UCSD-AML1 (cell line): ENCODE measurements around the gene DIAPH2.
A peak's percentile ranks its signal among the peaks of the same experiment; 100 is the strongest.
"Not testable (repeated sequence)": the region's sequence is repeated elsewhere in the genome, so short reads cannot be mapped to it uniquely, and the experiment has no call there.

Experiments used
- DNase-seq: peaks from one replicate; lab custom pipeline; 2025; ENCODE audit not compliant: unreplicated experiment; lab: John Stamatoyannopoulos, UW

Gene DIAPH2

DNA sequence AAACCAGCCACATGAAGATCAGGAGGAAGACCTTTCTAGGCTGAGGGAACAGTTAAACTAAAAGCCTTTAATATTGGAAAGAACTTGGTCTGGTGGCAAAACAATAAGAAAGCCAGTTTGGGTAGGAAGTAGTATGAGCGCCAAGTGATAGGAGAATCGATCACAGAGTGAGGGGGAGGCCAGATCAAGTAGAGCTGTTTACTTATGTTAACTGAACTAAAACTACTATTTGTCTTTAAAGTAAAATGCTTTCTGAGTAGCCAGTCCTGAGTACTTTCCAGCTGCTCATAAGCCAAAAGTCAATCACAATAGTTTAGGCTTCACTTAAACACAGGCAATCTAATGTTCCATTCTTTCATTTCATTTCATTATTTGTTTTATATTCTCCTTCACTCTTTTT is 136.3 kb downstream of the DIAPH2 start:
- no peak for DNase-seq

DNA sequence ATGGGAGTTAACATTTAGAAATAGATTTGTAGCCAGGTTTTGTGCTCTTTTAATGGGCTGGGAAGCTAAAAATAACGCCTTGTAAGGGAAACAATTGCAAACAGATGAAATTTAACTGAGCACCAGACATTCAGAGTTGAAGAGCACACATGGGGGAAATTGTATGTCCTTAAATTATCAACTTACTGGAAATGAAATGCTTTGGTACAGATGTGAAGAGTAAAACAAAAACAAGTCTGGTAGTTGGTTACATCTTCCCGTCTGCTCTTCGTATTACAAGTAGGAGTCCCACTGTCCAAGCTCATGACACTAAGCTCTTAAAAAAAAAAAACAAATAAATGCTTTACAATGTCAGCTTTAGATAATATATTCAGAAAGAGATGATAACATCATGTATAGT is 139.5 kb downstream of the DIAPH2 start:
- DNase-seq: no peak

DNA sequence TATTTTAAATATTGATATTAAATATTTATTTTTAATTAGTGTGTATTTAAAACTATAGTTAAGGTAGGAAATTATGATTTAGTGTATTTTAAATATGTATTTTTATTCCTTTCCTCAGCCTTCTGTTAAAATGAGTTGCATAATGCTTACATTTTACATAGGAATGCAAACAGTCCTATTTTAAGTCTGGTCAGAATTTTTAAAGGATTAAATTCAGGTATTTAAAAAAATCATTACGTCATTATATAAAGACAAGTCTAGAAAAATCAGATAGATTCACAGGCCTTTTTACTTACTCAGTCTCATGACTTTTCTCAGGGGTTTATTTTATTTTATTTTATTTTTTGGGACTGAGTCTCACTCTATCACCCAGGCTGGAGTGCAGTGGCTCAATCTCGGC is 148.7 kb downstream of the DIAPH2 start:
- no peak for DNase-seq

DNA sequence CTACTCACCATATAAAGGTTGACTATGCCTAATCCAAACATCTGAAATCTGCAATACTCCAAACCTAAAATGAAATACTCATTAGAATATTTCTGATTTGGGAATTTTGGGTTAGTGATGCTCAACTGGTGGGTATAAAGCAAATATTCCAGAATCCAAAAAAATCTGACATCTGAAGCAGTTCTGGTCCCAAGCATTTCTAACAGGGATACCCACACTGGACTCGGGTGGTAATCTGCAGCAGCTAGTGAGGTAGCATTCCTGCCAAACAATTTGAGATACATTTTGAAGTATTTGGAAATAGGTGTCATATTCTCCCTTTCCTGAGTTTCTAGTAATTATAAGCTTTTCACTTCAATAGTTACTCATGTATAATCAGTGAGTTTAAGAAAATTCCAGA is 149.5 kb downstream of the DIAPH2 start:
- DNase-seq: no peak

DNA sequence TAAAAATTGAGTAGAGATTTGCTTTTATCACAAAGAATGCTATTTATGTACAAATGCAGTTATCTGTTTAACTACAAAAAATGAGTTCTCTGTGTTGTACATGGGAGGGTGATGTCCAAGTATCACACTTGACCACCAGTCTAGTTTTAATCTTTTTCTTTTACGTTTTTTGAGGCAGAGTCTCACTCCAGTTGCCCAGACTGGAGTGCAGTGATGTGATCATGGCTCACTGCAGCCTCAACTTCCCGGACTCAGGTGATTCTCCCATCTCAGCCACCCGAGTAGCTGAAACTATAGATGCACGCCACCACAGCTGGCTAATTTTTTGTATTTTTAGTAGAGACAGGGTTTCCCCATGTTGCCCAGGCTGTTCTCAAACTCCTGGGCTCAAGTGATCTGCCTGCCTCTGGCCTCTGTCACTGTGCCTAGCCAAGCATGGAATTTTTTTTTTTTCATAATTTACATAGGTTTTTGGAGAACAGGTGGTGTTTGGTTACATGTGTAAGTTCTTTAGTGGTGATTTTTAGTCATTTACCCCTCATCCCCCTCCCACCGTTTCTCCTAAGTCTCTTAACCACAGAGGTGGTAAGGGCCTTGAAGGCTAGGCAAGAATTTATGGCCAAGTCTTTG is 151.1 kb downstream of the DIAPH2 start:
- DNase-seq: no peak

DNA sequence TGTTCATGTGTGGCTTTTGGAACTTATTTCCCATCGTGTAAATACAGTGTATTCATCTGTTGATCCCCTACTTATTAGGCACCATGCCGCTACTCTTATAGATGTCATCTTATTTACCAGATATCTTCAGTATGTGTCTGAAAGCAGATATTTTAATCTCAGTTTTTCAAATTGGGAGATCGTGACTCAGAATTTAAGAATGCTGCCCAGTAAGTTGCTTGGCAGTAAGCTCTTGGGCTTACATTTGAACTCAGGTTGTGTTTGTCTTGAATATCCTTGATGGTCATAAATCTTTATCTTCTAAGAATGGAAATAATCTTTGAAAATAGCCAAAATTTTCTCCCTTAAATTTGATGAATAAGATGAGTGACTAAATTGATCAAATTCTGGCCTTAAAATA is 153.2 kb downstream of the DIAPH2 start:
- no peak for DNase-seq

DNA sequence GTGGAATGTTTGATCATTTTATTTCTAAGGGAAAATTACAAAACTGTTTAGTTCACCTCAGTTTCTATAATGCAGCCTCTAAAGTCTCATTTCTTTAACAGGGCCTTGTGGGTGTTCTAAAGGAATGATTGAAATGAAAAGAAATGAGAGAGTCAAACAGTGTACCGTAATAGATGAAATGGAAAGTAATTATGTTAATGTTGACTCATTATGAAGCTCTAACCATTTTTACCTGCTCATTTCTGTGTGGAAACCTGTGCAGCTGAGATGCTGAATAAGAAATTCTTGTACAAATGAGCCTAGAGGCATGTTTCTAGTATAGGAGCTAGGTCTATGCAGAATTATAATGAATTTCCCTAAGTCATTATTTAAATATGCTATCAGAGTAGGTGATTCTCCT is 153.9 kb downstream of the DIAPH2 start:
- no peak for DNase-seq

DNA sequence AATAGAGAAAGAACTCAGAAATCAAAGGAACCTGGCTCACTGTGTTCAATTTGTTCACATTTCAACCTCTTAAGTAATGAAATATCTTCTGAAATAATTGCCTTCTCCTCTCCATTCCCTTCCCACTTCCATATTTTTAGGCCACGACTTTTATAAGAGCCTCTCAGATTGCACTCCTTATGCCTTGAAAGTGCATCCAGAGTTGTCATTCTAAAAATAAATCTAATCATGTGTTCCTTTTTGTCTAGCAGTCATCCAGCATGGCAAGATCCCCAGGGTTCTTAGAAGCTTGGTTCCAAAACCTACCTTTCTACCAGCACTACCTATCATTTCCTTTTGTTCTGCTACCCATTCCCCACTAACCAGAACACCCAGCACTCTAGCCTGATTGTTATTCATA is 156.7 kb downstream of the DIAPH2 start:
- no peak for DNase-seq

DNA sequence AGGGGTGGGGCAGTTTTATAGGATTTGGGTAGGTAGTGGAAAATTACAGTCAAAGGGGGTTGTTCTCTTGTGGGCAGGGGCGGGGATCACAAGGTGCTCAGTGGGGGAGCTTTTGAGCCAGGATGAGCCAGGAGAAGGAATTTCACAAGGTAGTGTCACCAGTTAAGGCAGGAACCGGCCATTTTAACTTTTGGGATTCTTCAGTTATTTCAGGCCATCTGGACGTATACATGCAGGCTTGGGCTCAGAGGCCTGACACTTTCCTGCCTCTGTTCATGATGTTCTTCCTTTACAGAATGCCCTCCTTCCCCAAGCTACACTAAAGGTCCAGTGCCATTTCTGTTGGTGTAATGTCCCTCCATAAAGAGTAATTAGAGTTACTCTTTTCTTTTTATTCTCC is 157.2 kb downstream of the DIAPH2 start:
- DNase-seq: not testable (repeated sequence)

DNA sequence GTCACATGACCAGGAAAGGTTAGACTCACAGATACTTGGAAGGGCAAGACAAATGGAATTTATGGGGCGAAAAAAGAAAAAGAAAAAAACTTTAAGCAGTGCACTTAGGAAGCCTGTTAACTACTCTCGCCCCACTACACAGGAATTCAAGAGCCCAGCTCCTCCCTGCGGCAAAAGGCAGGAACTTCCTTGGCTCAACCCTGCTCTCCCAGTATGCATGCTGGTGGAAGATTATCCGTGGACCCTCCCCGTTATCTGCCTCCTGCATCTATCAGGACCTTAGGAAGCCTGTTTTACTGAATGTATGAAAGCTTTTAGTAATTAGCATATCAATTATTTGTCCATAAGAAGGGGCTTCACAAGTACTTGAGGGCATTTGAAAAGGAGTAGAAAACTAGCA is 158.9 kb downstream of the DIAPH2 start:
- no peak for DNase-seq

DNA sequence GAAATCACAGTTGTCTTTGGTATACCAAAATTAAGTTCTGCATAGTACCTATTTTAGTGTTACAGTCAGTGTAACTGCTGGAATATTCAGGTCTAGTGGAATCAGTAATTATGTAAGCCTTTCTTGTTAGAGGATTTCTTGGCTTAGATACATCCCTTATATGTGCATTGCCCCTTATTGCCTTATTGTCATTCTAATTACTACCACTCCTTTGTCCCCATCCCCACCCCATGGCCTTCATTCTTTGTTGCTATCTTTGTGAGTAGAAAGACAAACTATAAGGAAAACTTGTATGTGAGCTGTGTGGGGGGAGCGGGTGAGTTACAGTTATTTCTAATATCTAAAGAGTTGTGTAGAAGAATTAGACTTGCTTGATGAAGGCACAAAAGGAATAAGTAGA is 162.2 kb downstream of the DIAPH2 start:
- no peak for DNase-seq

DNA sequence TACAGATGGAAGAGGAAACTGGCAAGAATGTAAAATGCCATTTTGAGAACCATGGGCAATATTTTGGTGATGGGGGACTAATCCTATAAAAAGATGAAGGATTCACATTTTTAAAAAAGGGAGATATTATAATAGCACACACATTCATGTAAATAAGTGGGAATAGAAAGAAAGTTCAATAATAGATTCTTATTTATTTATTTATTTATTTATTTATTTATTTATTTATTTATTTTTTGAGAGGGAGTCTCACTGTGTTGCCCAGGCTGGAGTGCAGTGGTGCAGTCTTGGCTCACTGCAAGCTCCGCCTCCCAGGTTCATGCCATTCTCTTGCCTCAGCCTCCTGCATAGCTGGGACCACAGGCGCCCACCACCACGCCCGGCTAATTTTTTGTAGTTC is 174.8 kb downstream of the DIAPH2 start:
- not testable (repeated sequence) for DNase-seq

DNA sequence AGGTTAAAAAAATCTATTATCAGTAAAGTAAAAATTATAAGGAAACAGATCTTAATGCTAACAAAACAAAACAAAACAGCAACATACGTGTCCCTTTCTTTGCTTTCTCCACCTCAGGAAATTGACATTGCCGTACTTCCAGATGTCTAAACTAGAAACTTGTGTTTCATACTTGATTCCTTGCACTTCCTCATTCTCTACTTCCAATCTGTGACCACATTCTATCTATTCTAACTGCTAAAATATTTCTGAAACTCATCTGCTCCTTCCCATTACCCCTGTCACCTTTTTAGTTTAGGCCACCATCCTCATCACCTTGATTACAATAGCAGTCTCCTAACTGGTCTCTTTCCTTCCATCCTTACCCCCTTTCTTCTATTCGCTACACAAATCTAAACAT is 176.6 kb downstream of the DIAPH2 start:
- no peak for DNase-seq

DNA sequence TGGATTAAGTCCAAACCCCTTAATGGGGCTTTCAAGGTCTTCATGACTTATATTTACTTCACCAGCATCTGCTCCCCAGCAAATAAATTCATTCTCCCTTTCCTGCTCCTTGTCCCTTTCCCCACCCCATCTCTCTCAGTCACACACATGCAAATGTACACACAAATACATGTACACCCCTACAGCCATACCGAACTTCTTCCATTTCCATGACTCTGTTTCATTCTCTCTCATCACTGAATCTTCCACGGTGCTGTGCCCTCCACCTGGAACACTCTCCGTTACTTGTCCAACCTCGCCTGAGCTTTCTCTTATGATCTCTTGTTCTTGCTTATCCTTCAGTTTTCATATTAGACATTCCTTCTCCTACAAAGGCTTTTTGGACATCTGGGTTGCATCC is 177.0 kb downstream of the DIAPH2 start:
- no peak for DNase-seq

DNA sequence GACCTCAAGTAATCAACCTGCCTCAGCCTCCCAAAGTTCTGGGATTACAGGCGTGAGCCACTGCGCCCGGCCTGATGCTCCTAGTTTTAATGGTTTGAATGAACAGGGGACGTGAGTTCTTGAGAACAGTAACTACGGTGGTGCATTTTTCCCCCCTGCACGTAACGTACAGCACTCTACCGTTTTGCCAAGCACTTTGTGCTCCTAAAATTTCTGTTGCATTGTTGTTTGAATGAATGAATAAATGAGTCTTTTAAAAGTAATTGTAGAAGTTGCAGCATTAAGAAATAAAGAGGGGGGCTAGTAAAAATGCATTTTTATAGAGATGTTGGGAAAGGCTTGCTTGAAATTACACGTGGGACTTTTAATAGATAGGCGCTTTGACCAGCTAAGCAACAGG is 199.0 kb downstream of the DIAPH2 start, which contains the start of gene RPA4:
Gene RPA4 (plus strand): TSS at position 301 of the 400 bp plus-strand sequence. CDS start 403 bp downstream, outside the sequence.
- DNase-seq: no peak

DNA sequence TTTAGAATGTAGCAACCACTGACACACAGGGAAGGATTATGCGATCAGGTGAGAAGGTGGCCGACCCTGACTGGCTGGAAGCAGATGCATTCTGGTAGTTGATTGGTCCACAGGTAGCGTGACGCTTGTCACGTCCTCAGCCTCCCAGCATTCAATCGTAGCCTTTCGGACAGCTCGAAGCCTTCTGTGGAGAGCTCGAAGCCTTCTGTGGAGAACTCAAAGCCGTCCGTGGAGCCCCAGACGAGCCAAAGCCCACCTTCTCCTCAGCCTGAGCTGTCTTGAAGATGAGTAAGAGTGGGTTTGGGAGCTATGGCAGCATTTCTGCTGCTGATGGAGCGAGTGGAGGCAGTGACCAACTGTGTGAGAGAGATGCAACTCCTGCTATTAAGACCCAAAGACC is 199.4 kb downstream of the DIAPH2 start:
- DNase-seq: no peak

DNA sequence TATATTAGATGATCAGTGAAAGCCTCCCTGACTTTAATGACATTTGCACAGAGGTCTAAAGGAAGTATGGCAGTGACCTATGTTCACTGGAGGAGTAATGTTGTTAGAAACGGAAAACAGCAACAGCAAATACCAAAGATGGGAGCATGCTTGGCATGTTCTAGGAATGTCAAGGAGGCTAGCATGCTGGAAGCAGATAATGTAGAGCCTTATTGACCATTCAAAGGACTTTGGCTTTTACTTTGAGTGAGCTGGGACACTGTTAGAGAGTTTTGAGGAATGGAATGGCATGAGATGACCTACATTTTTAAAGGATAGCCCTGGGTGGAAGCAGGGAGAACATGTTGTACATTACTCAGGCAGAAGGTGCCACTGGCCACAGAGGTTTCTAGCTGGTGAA is 205.1 kb downstream of the DIAPH2 start:
- DNase-seq: no peak

DNA sequence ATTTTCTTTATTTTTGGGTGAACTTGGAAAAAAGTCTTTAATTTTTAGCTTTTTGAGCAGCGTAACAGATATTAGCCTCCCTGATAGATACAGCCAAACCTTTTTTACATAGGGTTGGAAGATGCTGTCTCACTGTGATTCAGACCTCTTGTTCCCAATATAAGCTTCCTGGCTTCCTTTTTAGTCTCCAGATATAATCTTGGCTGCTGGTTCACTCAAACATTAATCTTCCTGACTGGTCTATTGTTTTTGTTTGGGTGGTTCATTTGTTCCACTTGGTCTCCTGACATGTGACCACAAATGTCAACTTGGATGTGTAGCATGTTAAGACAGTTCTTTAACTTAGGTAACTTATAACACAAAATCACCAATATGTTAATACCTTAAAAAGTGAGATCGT is 222.1 kb downstream of the DIAPH2 start:
- no peak for DNase-seq

DNA sequence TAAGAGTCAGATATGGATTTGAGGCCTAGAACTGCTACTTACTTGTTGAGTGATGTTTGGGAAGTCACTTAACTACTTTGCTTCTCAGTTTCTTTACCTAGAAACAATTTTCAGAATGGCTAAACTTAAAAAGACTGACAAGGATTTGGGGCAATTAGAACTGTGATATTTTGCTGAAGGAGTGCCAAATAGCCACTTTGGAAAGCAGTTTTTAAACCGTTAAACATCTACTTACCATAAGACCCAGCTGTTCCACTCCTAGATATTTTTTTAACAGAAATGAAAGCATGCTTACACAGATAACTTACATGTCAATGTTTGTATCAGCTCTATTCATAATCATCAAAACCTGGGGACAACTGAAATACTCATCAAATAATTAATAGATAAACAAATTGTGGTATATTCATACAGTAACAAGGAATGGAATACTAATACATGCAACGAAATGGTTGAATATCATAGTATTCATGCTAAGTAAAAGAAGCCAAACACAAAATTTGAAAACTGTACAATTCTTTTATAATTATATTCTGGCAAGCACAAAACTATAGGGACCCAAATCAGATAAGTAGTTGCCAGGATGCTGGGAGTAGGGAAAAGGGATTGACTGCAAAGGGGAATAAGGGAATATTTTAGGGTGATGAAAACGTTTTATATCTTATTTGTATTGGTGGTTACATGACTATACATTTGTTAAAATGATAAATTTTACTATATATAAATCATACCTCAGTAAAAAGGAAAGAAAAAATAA is 223.1 kb downstream of the DIAPH2 start:
- DNase-seq: no peak

DNA sequence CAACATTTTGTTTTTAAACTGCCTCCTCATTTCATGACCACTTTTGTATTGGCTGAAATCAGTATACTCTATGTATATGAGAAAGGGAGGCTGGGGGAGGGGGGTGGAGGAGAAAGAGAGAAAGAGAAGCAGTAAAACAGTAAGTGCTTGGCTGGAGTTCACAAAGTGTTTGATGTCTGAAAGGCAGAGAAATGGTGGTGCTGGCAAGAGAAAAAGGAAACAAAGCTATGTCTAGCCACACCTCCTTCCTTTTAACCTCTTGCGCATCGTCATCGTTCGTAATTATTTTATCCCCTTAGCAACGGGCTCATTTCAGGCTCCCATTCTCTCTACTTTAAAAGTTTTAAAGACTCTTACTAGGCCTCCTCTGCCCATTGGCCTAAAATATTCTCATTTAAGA is 224.6 kb downstream of the DIAPH2 start:
- no peak for DNase-seq

DNA sequence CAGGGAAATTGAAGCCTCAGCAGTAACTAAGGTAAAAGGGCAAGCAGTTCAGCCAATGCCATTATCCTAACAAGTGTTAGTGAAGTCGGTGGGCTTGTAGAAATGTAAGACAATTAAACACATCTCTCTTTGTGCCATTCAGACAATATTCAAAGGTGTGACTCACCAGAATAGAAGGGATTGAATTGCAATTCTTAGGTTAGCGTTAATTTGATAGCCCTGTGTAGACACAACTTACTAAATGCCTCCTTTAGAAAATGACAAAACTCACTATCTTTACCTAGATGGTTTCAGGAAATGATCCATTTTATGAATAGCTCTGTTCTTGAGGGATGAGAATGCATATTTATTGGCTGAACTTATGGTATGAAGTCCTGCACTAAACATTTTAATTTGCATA is 234.2 kb downstream of the DIAPH2 start:
- DNase-seq: no peak

DNA sequence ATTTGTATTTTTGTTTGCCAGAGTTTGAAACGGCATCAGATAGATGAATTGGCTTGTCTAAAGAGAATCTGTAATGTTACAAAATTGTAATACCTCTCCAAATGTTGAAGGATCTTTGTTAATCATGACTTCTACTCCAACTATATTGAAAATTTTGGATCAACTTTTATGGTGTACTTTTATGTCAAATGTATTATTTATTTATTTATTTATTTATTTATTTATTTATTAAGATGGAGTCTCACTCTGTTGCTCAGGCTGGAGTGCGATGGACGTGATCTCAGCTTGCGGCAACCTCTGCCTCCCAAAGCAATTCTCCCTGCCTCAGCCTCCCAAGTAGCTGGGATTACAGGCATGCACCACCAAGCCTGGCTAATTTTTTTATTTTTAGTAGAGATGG is 235.0 kb downstream of the DIAPH2 start:
- no peak for DNase-seq

DNA sequence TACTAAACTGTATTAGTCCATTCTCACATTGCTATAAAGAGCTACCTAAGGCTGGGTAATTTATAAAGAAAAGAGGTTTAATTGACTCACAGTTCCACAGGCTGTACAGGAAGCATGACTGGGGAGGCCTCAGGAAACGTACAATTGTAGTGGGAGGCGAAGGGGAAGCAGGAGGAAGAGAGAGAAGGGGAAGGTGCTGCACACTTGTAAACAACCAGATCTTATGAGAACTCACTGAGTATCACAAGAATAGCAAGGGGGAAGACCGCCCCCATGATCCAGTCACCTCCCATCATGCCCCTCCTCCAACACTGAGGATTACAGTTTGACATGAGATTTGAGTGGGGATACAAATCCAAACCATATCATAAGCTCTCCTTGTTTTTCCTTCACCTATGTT is 239.9 kb downstream of the DIAPH2 start:
- DNase-seq: peak; percentile 10
